GM10266 (cell line): ENCODE data around the gene ANKUB1.

Source experiments
- DNase-seq: peaks from one replicate; pipeline ENCODE4 v3.0.0; 2012; ENCODE audit errors: extremely low spot score
- CTCF ChIP-seq: IDR thresholded peaks from 2 replicates; pipeline ENCODE4 v1.5.1; 2012; ENCODE audit warnings: mild to moderate bottlenecking, low read depth; ENCODE audit not compliant: control insufficient read depth, insufficient read depth; ENCODE audit errors: missing control alignments

Gene ANKUB1

DNA sequence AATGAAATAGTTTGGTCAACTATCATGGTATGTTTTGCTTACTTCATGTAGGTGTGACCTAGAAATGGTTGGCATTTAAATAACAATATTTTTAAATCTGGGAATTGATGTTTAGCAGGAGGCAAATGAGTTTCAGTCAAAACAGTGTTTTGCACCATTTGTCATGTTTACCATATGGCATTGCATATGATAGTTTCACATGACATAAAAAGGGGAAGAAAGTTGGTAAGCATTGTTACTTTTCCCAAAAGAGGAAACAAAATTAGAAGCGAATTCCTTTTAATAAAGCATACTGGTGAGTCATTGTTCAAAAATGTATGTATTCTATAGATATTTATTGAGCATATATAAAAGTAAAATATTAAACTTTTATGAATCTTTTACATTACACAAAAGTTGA, 23.0 kb upstream of the ANKUB1 start:
- DNase-seq: no peak
- no peak for TF ChIP-seq CTCF

GRCh38 chr3:149813367-149814281, 21.3 kb upstream of the ANKUB1 start:
- peak; percentile 6 for DNase-seq
- TF ChIP-seq CTCF: no peak

DNA sequence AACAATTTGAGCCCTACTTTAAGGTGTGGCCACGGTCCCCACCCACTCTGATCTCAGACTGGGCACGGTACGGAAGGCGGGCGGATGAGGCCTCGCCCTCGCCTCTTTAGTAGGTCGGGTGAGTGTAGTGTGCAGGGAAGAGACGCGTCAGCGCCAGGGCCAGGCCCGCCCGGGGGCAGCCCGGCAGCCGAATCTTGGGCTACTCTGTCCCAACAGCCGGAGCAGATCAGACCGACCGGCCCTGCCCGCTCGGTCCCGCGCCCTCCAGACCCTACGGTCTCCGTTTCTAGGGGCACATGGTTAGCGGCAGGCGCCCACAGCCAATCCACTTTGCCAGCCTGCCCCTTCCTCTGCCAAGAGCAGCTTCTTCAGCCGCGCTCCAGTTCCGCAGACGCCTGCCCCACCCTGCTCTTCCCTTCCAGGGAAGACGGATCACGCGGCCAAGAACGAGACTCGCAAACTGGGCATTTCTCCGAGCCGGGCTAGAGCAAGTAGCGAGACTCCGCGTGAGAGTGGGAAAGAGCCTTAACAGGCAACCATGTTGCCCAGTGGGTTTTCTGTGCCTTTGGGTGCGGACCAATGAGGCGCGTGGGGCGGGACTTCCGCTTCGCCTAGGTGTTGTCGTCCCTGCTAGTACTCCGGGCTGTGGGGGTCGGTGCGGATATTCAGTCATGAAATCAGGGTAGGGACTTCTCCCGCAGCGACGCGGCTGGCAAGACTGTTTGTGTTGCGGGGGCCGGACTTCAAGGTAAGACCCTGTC, 20.4 kb upstream of the ANKUB1 start, which contains the start of gene RNF13:
TSS of gene RNF13 (plus strand) at position 610 of the 761 bp plus-strand sequence. CDS start 32,812 bp downstream, outside the sequence.
- no peak for TF ChIP-seq CTCF
- DNase-seq: peak; percentile 82

DNA sequence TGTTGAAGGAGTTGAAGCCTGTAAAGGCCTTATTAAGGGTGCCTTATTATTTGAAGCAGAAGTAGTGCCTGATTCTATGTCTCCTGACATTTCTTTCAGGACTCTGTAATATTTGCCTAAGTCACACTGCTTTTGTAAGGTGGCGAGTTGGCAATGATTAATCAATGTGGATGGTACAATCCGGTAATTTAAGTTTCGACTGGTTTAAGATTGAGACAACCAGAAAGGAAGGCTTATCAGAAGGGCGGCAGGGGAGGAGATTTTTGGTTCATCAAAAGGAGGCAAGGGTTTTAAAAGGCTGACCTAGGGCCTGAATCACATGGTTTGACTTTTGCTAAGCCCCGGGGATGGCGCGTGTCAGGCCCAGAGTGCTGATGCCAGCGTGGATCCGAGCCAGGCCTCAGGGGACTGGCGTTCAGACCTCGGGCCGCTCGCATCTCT, 19.8 kb upstream of the ANKUB1 start:
- no peak for TF ChIP-seq CTCF
- no peak for DNase-seq

DNA sequence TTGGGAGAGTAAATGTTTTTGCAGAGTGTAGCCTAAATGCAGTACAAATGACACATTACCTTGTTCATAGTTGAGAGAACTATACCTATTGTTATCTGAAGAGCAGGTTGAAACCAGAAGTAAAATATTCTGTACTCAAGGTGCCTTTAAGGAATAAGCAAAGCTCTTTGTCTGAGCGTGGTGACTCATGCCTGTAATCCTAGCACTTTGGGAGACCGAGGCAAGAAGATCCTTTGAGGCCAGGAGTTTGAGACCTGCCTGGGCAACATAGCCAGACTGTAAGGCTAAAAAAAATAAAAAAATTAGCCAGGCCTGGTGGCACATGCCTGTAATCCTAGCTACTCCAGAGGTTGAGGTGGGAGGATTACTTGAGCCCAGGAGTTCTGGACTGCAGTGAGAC, 18.5 kb upstream of the ANKUB1 start:
- TF ChIP-seq CTCF: no peak

GRCh38 chr3:149809699-149810098, 17.3 kb upstream of the ANKUB1 start:
- TF ChIP-seq CTCF: no peak
- no peak for DNase-seq

More for the DNA sequence above, 18.5 kb upstream of the ANKUB1 start:
- no peak for DNase-seq
